Esophagus squamous epithelium (tissue), 5 donors: ENCODE measurements around the gene FHL2. TPM values are rescaled to one million over a fixed set of nuclear protein-coding genes. Genes with fewer than 3 reads are reported as not detected.
A peak's percentile ranks its signal among the peaks of the same experiment; 100 is the strongest.
"Not testable (repeated sequence)": the region's sequence is repeated elsewhere in the genome, so short reads cannot be mapped to it uniquely, and the experiment has no call there.

ENCODE experiments used
- DNase-seq: peaks from one replicate; lab custom pipeline; 2025; lab: John Stamatoyannopoulos, UW
- H3K27ac ChIP-seq, 4 donors: fragments of 200-600 bp; sonication (generic); one replicate each; pipeline ENCODE4 v1.5.1; 2016 to 2019; ENCODE audit warnings: mild to moderate bottlenecking in 1 of 4
- H3K27me3 ChIP-seq, 4 donors: fragments of 200-600 bp; sonication (generic); 1 replicate in 3 of 4; 2 replicates in 1 of 4; pipeline versions ENCODE4 v1.5.1 to v1.6.0; 2017 to 2021; ENCODE audit warnings: antibody characterized with exemption in 1 of 4
- H3K36me3 ChIP-seq, 3 donors: fragments of 200-600 bp; sonication (generic); one replicate each; pipeline ENCODE4 v1.5.1; 2016 to 2019
- H3K4me1 ChIP-seq, 3 donors: fragments of 200-600 bp; sonication (generic); one replicate each; pipeline ENCODE4 v1.5.1; 2017 to 2019
- H3K4me3 ChIP-seq, 4 donors: fragments of 200-600 bp; sonication (generic); 1 replicate in 3 of 4; 2 replicates in 1 of 4; pipeline ENCODE4 v1.5.1; 2016 to 2019; ENCODE audit warnings: mild to moderate bottlenecking in 2 of 4, moderate library complexity in 1 of 4
- H3K9me3 ChIP-seq, 3 donors: fragments of 200-600 bp; sonication (generic); one replicate each; pipeline ENCODE4 v1.5.1; 2016 to 2019
- POLR2A ChIP-seq, 4 donors: fragments of 450-650 bp; IDR thresholded peaks; one replicate each; pipeline ENCODE4 v1.6.1; 2017; ENCODE audit warnings: antibody characterized with exemption in 4 of 4, mild to moderate bottlenecking in 4 of 4, moderate library complexity in 3 of 4
- WGBS, 2 donors: methylation state at CpG; one replicate each; pipeline ENCODE4 v1.1.5; 2018; 5-methylcytosine and 5-hydroxymethylcytosine counted together
- intact Hi-C: fragments of 100-400 bp; cut with DNase I; formaldehyde crosslinking; loops from one replicate; pipeline ENCODE4 v1.15.0; 2022
- total RNA-seq, 4 donors: library from RNA; depleted of rRNA; stranded (reverse); fragments of >200 nt; gene quantifications; one replicate each; pipeline ENCODE4 v1.1.0, GENCODE V29; 2016
- TF ChIP-seq, protein P1 (sequence below), 6 experiments: fragments of 450-650 bp in 4 of 6; fragments of 200-600 bp in 2 of 6; sonication (generic) in 2 of 6; IDR thresholded peaks; one replicate each; pipeline ENCODE4 v1.5.1; 2016 to 2019; ENCODE audit warnings: antibody characterized with exemption in 6 of 6, mild to moderate bottlenecking in 4 of 6, moderate library complexity in 4 of 6
- donor health status: DM: yes; HTN: yes; CAD: no.

FHL2 gene
- total RNA-seq, 4 donors from 2014 or later = 46.1 to 89.1 (median 54.7) TPM

- intact Hi-C loops = no loop called here
- H3K27ac ChIP-seq = no peak overlapping the region
- no peak for DNase-seq
- 71 to 86% methylated on average over 2 of the region's 2 CpGs for WGBS, 2 donors
- no peaks in the 10 kb centered on the region for H3K27me3 ChIP-seq
- no peaks in the 10 kb centered on the region for H3K9me3 ChIP-seq
- TF ChIP-seq, protein P1, sequence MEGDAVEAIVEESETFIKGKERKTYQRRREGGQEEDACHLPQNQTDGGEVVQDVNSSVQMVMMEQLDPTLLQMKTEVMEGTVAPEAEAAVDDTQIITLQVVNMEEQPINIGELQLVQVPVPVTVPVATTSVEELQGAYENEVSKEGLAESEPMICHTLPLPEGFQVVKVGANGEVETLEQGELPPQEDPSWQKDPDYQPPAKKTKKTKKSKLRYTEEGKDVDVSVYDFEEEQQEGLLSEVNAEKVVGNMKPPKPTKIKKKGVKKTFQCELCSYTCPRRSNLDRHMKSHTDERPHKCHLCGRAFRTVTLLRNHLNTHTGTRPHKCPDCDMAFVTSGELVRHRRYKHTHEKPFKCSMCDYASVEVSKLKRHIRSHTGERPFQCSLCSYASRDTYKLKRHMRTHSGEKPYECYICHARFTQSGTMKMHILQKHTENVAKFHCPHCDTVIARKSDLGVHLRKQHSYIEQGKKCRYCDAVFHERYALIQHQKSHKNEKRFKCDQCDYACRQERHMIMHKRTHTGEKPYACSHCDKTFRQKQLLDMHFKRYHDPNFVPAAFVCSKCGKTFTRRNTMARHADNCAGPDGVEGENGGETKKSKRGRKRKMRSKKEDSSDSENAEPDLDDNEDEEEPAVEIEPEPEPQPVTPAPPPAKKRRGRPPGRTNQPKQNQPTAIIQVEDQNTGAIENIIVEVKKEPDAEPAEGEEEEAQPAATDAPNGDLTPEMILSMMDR (IDR thresholded peaks at IDR 0.05) = no peak
- TF ChIP-seq POLR2A (IDR thresholded peaks at IDR 0.05) = no peak
- H3K4me3 ChIP-seq = no peak overlapping the region
- peaks cover 0 to 12% (median 0%) of the 10 kb centered on the region in 3 donors for H3K36me3 ChIP-seq
- peaks cover 14 to 50% (median 15%) of the 10 kb centered on the region in 3 donors for H3K4me1 ChIP-seq
Measured at GRCh38 chr2:105327690-105328089, 71.2 kb downstream of the FHL2 start.

DNA sequence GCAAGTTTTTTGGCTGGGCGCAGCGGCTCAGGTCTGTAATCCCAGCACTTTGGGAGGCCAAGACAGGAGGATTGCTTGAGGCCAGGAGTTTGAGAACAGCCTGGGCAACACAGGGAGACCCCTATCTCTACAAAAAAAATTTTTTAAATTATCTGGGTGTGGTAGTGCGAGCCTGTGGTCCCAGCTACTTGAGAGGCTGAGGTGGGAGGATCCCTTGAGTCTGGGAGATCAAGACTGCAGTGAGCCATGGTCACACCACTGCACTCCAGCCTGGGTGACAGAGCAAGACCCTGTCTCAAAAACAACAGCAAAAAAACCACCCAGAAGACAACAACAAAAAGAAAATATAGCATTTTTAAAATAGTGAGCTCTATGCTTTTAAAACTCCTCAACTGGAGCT lies 71.6 kb downstream of the FHL2 start:
- Histone ChIP-seq H3K4me1 (peaks cover 14 to 50% (median 15%) of the 10 kb centered on the region in 3 donors), H3K36me3 (peaks cover 0 to 12% (median 0%) of the 10 kb centered on the region in 3 donors)
- H3K27me3 ChIP-seq, H3K4me3 ChIP-seq, DNase-seq, H3K9me3 ChIP-seq, H3K27ac ChIP-seq, intact Hi-C loops: not testable (repeated sequence)
- 83 to 89% methylated on average over 3 of the region's 3 CpGs for WGBS, 2 donors

DNA sequence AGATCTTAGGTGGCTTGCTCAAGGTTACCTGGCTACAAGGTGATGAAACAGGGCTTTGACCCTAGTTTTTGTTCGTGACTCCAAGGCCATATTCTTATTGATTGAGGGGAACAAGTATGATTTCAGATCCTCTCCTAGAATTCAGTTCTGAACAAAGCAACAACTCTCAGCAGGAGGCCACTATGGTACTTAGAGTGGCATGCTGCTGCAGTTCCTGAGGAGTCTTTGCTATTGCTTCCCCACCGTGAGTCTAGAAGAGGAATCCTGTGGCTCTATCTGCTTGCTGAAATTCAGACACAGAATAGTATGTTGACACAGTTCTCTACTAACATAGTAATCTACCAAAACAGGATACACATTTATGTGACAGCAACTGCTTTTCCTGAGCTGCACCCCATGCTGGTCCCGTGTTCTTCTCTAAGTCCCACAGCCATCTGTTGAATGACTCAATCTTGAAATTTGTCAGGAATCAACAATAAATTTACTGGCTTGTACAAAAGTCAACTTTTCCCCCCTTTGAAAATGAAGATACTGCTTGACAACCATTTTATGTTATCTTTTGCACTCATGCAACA lies 73.4 kb downstream of the FHL2 start:
- Histone ChIP-seq H3K4me1 (peaks cover 15 to 52% (median 16%) of the 10 kb centered on the region in 3 donors), H3K9me3 (no peaks in the 10 kb centered on the region), H3K4me3 (no peak overlapping the region), H3K27me3 (no peaks in the 10 kb centered on the region), H3K27ac (peak overlapping the region in 1 of 4 donors; percentile 27), H3K36me3 (peaks cover 0 to 12% (median 0%) of the 10 kb centered on the region in 3 donors)
- intact Hi-C loops = no loop called here
- DNase-seq = no peak
- WGBS, 2 donors = 67 to 68% methylated on average over 3 of the region's 3 CpGs
- TF ChIP-seq POLR2A (IDR thresholded peaks at IDR 0.05) = no peak
- TF ChIP-seq, protein P1 (IDR thresholded peaks at IDR 0.05) = no peak

DNA sequence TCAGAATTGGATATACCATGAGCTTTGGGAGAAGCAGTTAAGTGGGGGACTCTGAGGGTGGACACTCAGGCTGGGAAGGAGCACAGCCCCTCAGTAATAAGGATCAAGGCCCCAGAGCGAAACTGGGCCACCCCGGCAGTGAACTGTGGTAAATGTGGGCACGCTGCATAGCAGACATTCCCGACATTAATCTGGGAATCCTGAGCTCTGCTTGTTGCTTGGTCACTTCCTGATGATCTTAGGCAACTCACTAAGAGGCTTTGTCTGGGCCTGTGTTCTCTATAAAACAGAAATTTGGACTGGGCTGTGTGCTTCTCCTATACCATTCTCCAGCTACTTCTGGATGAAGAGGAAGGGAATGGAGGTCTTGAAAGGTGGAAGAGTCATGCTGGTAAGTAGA lies 74.1 kb downstream of the FHL2 start:
- Histone ChIP-seq H3K27me3 (no peaks in the 10 kb centered on the region), H3K27ac (peak overlapping the region in 1 of 4 donors; percentile 27), H3K9me3 (no peaks in the 10 kb centered on the region), H3K36me3 (peaks cover 0 to 12% (median 0%) of the 10 kb centered on the region in 3 donors), H3K4me1 (peaks cover 8 to 53% (median 14%) of the 10 kb centered on the region in 3 donors), H3K4me3 (no peak overlapping the region)
- no peak for DNase-seq
- intact Hi-C loops = no loop called here
- 38 to 57% methylated on average over 2 to 4 of the region's 4 CpGs for WGBS, 2 donors
- TF ChIP-seq POLR2A (IDR thresholded peaks at IDR 0.05) = no peak
- TF ChIP-seq, protein P1 (IDR thresholded peaks at IDR 0.05) = no peak

- intact Hi-C loops = no loop called here
- WGBS, 2 donors = 57 to 68% methylated on average over 4 of the region's 4 CpGs
- H3K4me1 ChIP-seq = peaks cover 8 to 51% (median 14%) of the 10 kb centered on the region in 3 donors
- no peaks in the 10 kb centered on the region for H3K27me3 ChIP-seq
- peaks cover 0 to 12% (median 0%) of the 10 kb centered on the region in 3 donors for H3K36me3 ChIP-seq
- no peaks in the 10 kb centered on the region for H3K9me3 ChIP-seq
- DNase-seq = no peak
- H3K27ac ChIP-seq = no peak overlapping the region
- H3K4me3 ChIP-seq = no peak overlapping the region
- TF ChIP-seq, protein P1 (IDR thresholded peaks at IDR 0.05) = no peak
- no peak for TF ChIP-seq POLR2A (IDR thresholded peaks at IDR 0.05)
Measured at GRCh38 chr2:105324101-105324500, 74.8 kb downstream of the FHL2 start.
